H1 (cell line): ENCODE measurements around the gene SERP1. TPM values are rescaled to one million over a fixed set of nuclear protein-coding genes. Genes with fewer than 3 reads are reported as not detected.

Experiments
- EZH2 ChIP-seq: fragments of 200-600 bp; sonication (generic); IDR thresholded peaks from 2 replicates; pipeline ENCODE4 v1.7.1; 2012; ENCODE audit warnings: low read depth, mild to moderate bottlenecking, moderate library complexity, low read length, inconsistent platforms; ENCODE audit not compliant: severe bottlenecking
- KDM5A ChIP-seq: fragments of 200-600 bp; IDR thresholded peaks from 2 replicates; pipeline ENCODE4 v1.7.1; 2012; ENCODE audit warnings: mild to moderate bottlenecking, low read length, inconsistent platforms, mixed read lengths
- SUZ12 ChIP-seq: fragments of 200-600 bp; sonication (generic); IDR thresholded peaks from 2 replicates; pipeline ENCODE4 v1.6.1; 2012; ENCODE audit warnings: mild to moderate bottlenecking, inconsistent platforms, low read length, moderate library complexity, mixed read lengths
- polyA plus RNA-seq, 7 experiments: library from polyadenylated mRNA; depleted of rRNA in 3 of 7; stranded (reverse) in 5 of 7; unstranded in 2 of 7; fragments of >200 nt in 5 of 7; fragments of 200-250 nt in 2 of 7; gene quantifications; 1 replicate in 5 of 7; 2 replicates in 1 of 7; 4 replicates in 1 of 7; pipeline versions ENCODE4 v1.2.1 to v1.2.3, GENCODE V29; 2011 to 2013; ENCODE audit warnings: missing spikeins in 2 of 7, mixed read lengths in 2 of 7
- total RNA-seq: library from RNA; stranded (reverse); fragmentation: NEBNext Ultra II Directional; extraction: Animal tissue kit (Norgen Biotek cat#: 25700); gene quantifications from 2 replicates; pipeline ENCODE4 v1.2.1, GENCODE V29; 2021
- TF ChIP-seq, protein P1 (sequence below): IDR thresholded peaks from 2 replicates; pipeline ENCODE4 v1.6.1; 2012; ENCODE audit warnings: low read length, inconsistent platforms

The SERP1 gene
- total and polyA plus RNA-seq, 2 of the 8 experiments (the other 6 are each of a cell fraction or from before 2014, with no cell fraction given), result 90.3 to 98.2 TPM

- no peak for TF ChIP-seq SUZ12
- TF ChIP-seq, protein P1, sequence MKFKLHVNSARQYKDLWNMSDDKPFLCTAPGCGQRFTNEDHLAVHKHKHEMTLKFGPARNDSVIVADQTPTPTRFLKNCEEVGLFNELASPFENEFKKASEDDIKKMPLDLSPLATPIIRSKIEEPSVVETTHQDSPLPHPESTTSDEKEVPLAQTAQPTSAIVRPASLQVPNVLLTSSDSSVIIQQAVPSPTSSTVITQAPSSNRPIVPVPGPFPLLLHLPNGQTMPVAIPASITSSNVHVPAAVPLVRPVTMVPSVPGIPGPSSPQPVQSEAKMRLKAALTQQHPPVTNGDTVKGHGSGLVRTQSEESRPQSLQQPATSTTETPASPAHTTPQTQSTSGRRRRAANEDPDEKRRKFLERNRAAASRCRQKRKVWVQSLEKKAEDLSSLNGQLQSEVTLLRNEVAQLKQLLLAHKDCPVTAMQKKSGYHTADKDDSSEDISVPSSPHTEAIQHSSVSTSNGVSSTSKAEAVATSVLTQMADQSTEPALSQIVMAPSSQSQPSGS, result no peak
- TF ChIP-seq KDM5A, result no peak
- TF ChIP-seq EZH2, result no peak
These were observed 674 bp downstream of the SERP1 start (continued) for GRCh38 chr3:150545419-150546225.
